Measurements from ENCODE around the gene KLK4. TPM values are rescaled to one million over a fixed set of nuclear protein-coding genes. Genes with fewer than 3 reads are reported as not detected.

Gene KLK4
- total RNA-seq, 1 donor = not detected

- TF ChIP-seq, protein P1, sequence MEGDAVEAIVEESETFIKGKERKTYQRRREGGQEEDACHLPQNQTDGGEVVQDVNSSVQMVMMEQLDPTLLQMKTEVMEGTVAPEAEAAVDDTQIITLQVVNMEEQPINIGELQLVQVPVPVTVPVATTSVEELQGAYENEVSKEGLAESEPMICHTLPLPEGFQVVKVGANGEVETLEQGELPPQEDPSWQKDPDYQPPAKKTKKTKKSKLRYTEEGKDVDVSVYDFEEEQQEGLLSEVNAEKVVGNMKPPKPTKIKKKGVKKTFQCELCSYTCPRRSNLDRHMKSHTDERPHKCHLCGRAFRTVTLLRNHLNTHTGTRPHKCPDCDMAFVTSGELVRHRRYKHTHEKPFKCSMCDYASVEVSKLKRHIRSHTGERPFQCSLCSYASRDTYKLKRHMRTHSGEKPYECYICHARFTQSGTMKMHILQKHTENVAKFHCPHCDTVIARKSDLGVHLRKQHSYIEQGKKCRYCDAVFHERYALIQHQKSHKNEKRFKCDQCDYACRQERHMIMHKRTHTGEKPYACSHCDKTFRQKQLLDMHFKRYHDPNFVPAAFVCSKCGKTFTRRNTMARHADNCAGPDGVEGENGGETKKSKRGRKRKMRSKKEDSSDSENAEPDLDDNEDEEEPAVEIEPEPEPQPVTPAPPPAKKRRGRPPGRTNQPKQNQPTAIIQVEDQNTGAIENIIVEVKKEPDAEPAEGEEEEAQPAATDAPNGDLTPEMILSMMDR (IDR thresholded peaks at IDR 0.05; ENCODE audit: insufficient read depth, low read length) = no peak
- H3K4me3 ChIP-seq (ENCODE audit: low read depth, low read length) = no peak overlapping the region
- no peak for DNase-seq (ENCODE audit: low read depth)
These were observed 33.6 kb upstream of the KLK4 start for GRCh38 chr19:50944795-50945194.

GRCh38 chr19:50943074-50943828 lies 32.1 kb upstream of the KLK4 start:
- DNase-seq (ENCODE audit: low read depth) = no peak
- TF ChIP-seq, protein P1 (IDR thresholded peaks at IDR 0.05; ENCODE audit: insufficient read depth, low read length) = no peak
- no peak overlapping the region for H3K4me3 ChIP-seq (ENCODE audit: low read depth, low read length)

DNA sequence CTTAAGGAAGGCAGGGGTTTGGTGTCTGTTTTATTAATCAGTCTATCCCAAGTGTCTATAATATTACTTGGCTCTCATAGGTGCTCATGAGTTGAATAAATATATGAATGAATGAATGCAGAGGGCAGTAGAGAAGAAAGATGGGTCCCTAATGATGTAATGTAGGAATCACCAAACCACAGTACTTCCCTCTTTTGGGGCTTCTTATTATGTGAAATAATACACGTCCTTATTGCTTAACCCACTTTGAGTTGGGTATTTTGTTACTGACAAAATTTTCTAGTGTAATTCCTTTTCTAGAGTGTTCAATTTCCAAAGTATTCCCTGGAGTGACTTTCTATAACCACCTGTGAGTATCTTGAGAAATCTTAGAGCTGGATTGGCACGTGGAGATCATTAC lies 28.4 kb upstream of the KLK4 start:
- TF ChIP-seq, protein P1 (IDR thresholded peaks at IDR 0.05; ENCODE audit: insufficient read depth, low read length) = no peak
- DNase-seq (ENCODE audit: low read depth) = no peak
- H3K4me3 ChIP-seq (ENCODE audit: low read depth, low read length) = no peak overlapping the region

DNA sequence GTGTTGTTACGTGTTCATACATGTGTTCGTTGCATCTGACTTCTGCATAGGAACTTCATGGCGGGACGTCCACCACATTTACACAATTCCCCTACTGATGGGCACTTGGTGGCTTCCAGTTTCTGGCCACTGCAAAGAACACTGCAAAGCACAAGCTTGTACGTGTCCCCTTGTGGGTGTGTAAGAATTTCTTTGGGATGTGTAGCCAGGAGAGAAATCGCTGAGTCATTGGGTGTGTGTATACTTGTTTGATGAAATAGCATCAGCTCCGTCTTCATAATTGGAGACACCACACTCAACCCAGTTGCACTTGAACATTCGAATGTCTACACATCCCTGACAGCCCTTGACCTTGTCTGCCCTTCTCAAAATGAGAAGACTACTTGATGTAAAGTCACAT lies 22.4 kb upstream of the KLK4 start:
- H3K4me3 ChIP-seq (ENCODE audit: low read depth, low read length) = no peak overlapping the region
- DNase-seq (ENCODE audit: low read depth) = peak; percentile 43
- TF ChIP-seq, protein P1 (IDR thresholded peaks at IDR 0.05; ENCODE audit: insufficient read depth, low read length) = no peak

DNA sequence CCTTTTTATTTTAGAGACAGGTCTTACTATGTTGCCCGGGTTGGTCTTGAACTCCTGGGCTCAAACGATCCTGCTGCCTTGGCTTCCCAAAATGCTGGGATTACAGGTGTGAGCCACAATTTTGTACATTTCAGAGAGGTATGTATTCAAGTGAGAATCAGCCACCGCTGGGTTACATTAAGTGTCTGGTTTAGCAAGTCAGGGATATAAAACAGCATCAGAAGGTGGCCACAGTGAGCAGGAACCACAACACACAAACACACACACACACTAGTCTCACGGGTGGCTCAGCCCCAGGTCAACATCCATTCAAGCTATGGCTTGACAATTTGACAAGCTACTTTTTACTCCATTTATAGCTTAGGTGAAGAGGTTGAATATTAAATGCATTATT lies 21.5 kb upstream of the KLK4 start:
- H3K4me3 ChIP-seq (ENCODE audit: low read depth, low read length) = no peak overlapping the region
- TF ChIP-seq, protein P1 (IDR thresholded peaks at IDR 0.05; ENCODE audit: insufficient read depth, low read length) = no peak
- DNase-seq (ENCODE audit: low read depth) = no peak

- DNase-seq (ENCODE audit: low read depth) = no peak
- TF ChIP-seq, protein P1 (IDR thresholded peaks at IDR 0.05; ENCODE audit: insufficient read depth, low read length) = no peak
- no peak overlapping the region for H3K4me3 ChIP-seq (ENCODE audit: low read depth, low read length)
These were observed 21.0 kb upstream of the KLK4 start for GRCh38 chr19:50932018-50932689.

All from fibroblast of the aortic adventitia (primary cell).